Raji (cell line): Measurements from ENCODE around the gene CCNF.

Experiments
- POLR2A ChIP-seq: IDR thresholded peaks from 2 replicates; pipeline ENCODE4 v1.6.1; 2011; ENCODE audit warnings: low read depth, low read length, control low read depth; ENCODE audit not compliant: insufficient read depth

Gene CCNF

DNA sequence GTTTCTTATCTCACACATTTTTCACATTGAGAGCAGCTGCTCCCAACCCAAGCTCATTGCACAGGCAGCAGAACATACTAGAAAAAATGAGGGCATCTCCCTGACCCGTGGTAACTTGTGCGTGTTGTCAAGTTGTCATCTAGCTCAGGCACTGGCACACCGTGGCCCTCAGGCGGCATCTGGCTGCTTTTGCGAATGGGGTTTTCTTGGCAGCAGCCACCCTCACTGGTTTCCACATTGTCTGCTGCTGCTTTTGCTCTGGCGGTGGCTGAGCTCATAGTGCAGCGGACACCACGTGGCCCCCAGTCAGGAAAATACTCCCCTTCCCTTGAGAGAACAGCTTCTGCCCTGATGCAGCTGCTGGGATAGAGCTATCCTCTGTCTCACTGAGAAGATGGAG lies 21.3 kb downstream of the CCNF start:
- TF ChIP-seq POLR2A: no peak

DNA sequence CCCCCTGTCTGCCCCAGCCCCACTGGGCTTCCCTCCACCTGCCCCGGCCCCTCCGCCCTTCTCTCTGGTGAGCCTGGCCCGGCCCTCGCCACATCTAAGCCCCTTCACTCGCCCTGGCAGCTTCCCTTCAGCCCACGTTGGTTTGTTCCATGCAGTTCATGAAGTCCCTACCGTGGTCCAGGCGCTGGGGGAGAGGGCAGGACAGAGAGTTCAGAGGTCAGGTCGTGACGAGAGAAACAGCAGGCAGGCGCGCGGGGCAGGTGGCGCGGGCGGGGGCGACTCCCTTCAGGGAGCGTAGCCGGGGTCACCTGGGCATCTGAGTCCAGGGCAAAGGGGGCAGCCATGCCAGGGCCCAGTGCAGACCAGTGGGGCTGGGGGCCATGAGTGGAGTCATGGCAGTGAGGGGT lies 21.7 kb downstream of the CCNF start:
- TF ChIP-seq POLR2A: no peak

- TF ChIP-seq POLR2A: no peak
Observed at GRCh38 chr16:2451851-2452320, 22.6 kb downstream of the CCNF start.

DNA sequence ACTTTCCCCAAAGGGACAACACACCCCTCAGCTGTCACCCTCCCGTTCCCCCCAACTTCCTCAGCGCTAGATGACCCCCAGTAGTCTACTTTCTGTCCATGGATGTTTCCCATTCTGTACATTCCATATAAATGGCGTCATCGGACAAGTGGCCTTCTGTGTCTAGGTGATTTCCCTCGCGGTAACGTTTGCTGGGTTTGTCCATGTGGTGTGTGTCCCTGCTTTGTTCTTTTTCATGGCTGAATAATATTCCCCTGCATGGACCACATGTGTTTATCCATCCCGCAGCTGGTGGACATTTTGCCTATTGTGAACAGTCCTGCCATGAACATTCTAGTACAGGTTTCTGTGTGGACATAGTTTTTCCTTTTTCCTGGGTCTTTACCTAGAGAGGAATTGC lies 23.4 kb downstream of the CCNF start:
- no peak for TF ChIP-seq POLR2A

DNA sequence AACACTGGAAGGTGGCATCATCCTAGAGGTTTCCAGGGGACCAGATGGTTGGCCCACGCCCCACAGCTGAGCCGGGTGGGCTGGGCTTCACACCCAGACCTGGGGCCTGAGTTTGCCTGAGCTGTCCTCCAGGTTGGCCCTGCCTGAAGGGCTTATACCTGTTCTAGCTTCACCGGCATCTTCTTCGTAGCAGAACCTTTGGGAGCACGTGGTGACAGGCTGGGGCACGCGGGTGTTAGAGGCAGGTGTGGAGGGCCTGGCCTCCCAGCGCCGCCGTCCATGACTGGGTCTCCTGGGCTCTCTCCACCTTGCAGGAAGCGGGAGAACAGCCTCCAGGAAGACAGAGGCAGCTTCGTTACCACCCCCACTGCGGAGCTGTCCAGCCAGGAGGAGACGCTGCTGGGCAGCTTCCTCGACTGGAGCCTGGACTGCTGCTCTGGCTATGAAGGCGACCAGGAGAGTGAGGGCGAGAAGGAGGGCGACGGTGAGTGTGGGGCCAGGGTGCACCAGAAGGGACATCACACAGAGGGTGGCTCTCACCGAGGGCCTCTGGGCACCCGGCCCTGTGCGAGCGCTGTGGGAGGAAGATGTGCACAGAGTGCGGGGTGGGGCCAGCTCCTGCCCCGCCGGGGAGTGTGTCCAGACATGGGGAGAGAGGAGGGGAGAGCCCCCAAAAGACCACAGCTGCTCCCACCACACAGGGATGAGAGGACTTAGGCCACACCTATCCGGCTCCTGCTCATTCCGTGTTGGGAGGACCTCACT lies 26.0 kb downstream of the CCNF start:
- no peak for TF ChIP-seq POLR2A

DNA sequence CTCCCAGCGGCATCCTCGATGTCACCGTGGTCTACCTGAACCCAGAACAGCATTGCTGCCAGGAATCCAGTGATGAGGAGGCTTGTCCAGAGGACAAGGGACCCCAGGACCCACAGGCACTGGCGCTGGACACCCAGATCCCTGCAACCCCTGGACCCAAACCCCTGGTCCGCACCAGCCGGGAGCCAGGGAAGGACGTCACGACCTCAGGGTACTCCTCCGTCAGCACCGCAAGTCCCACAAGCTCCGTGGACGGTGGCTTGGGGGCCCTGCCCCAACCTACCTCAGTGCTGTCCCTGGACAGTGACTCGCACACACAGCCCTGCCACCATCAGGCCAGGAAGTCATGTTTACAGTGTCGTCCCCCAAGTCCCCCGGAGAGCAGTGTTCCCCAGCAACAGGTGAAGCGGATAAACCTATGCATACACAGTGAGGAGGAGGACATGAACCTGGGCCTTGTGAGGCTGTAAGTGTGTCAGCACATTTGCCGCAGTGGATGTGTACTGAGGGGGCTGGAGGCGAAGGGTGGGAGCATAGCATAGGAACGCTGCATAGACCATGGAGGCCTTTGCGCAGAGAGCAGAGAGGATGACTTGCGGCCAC lies 27.4 kb downstream of the CCNF start:
- TF ChIP-seq POLR2A: no peak

GRCh38 chr16:2457267-2457666 lies 28.0 kb downstream of the CCNF start:
- TF ChIP-seq POLR2A: no peak

DNA sequence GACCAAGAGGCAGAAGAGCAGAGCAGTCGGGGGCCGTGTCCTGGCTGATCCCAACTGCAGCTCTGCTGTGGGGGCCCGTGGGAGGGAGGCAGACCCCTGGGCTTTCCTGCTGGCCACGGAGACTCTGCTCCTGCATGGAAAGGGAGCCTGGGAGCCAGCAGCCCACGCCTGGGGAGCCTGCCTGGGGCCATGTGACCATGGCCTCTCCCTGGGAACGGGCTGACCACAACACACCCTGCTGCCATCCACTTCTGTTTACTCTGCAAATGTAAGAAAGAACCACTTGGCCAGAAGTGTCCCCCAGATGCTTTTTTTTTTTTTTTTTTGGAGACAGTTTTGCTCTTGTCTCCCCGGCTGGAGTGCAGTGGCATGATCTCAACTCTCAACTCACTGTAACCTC lies 28.7 kb downstream of the CCNF start:
- TF ChIP-seq POLR2A: no peak

- TF ChIP-seq POLR2A: no peak
Observed at GRCh38 chr16:2458887-2459646, 29.8 kb downstream of the CCNF start.

DNA sequence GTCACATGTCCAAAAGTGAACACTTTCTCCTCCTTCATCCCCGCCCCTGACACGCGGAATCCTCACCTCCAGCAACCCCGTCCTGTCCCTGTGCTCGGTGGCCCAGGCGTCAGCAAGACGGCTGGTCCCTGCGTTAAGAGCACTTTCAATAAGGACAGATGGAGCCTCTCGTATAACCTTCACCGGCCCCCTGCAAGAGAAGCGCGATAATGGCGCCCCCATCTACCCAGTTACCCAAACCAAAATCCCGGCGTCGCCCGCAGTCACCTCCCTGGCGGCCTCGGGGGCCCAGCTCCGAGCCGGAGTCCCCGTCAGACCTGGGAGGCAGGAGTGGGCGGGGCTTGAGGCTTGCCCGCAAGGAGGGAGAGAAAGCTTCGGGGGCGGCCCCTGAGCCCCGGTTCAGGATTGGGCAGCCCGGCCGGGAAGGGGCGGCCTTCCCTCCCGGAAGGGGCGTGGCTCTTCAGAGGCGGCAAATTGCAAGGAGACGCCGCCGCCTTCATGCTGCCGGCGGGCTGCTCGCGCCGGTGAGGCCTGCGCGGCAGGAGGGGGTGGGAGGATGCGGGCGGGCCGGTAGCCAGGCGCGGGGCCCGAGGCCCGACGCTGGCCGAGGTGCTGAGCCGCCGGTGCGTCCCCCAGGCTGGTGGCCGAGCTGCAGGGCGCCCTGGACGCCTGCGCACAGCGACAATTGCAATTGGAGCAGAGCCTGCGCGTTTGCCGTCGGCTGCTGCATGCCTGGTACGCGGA lies 30.6 kb downstream of the CCNF start, which contains the start of gene TEDC2:
Gene TEDC2 (plus strand): TSS at position 463 of the 744 bp plus-strand sequence. CDS start 36 bp downstream, at position 499.
- TF ChIP-seq POLR2A: peak; percentile 70

DNA sequence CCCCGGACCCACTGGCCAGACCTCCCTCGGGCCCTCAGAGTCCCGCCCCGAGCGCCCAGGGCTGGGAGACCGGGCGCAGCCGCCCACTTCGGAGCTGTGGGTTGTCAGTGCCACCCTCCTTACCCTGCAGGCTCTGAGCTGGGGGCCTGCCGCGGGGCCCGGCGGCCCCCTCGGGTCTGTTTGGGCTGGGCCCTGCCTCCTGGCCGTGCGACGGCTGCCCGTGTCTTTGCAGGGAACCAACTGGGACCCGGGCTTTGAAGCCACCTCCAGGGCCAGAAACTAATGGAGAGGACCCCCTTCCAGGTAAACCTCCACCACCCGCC lies 31.1 kb downstream of the CCNF start:
- no peak for TF ChIP-seq POLR2A

GRCh38 chr16:2460916-2461315 lies 31.7 kb downstream of the CCNF start:
- no peak for TF ChIP-seq POLR2A

- 0 out of 2 replicates have a peak, but pooled peaks have one; percentile 17 for TF ChIP-seq POLR2A
Observed at GRCh38 chr16:2462031-2462866, 33.0 kb downstream of the CCNF start.

GRCh38 chr16:2464333-2464732 lies 35.1 kb downstream of the CCNF start:
- TF ChIP-seq POLR2A: peak; percentile 23; the same call in 1 of the 2 replicates
